Ishikawa (cell line): Measurements from ENCODE around the gene SLC16A8.

Experiments used
- CEBPB ChIP-seq: IDR thresholded peaks from 2 replicates; pipeline ENCODE4 v1.6.1; 2012
- CREB1 ChIP-seq: IDR thresholded peaks from 2 replicates; pipeline ENCODE4 v1.6.1; 2012; ENCODE audit warnings: low read depth
- EGR1 ChIP-seq: IDR thresholded peaks from 2 replicates; pipeline ENCODE4 v1.6.1; 2012
- TAF1 ChIP-seq: IDR thresholded peaks from 2 replicates; pipeline ENCODE4 v1.6.1; 2012; ENCODE audit warnings: low read depth, mild to moderate bottlenecking

The SLC16A8 gene

DNA sequence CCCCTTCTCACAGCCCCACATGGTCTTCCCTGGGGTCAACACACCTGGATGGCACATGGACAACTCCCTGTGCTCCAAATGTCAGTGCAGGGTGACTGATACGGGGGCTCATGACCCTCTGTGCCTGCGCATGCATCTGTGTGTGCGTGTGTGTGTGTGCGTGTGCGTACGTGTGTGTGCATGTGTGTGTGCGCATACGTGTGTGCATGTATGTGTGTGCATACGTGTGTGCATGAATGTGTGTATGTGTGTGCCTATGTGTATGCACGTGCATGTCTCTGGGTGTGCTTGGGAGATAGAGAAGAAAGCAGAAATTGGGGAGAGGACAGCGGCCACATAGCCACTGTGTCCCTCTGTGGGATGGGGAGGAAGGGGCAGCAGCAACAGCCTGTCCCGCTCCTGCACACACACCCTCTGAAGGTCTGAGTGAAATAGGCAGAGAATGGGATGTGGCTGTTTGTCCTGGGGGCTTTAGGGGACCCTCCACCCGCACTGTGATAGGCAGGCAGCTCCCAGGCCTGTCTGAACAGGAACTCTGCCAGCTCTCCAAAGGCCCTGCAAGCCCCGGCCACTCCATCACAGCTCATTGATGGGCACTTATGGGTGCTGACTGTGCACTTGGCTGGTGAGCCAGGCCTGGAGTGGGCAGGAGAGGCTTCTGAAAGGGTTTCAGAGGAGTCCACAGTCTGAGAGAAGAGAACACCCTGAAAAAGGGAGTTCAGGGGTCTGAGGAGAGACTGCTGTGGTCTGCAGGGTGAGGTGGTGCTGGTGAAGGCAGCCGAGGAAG is 55.4 kb downstream of the SLC16A8 start:
- no peak for TF ChIP-seq CREB1
- no peak for TF ChIP-seq EGR1
- TF ChIP-seq TAF1: no peak
- no peak for TF ChIP-seq CEBPB
